NT2/D1 (cell line): Measurements from ENCODE around the gene SERPINA1.

Experiments
- DNase-seq: peaks from one replicate; pipeline ENCODE4 v3.0.0-alpha.2; 2011; ENCODE audit warnings: low read depth, low spot score
- H3K27me3 ChIP-seq: 2 replicates; pipeline ENCODE4 v1.6.0; 2011; ENCODE audit warnings: mild to moderate bottlenecking; ENCODE audit not compliant: insufficient read length, insufficient read depth
- H3K36me3 ChIP-seq: 2 replicates; pipeline ENCODE4 v1.6.1; 2011; ENCODE audit warnings: mild to moderate bottlenecking, low read length, mixed read lengths; ENCODE audit not compliant: insufficient read depth, insufficient read length
- H3K4me1 ChIP-seq: 2 replicates; pipeline ENCODE4 v1.5.1; 2011; ENCODE audit not compliant: insufficient read depth, insufficient read length
- H3K4me3 ChIP-seq: 2 replicates; pipeline ENCODE4 v1.5.1; 2011; ENCODE audit warnings: low read depth; ENCODE audit not compliant: insufficient read length
- H3K9ac ChIP-seq: 2 replicates; pipeline ENCODE4 v1.6.0; 2011; ENCODE audit warnings: low read depth; ENCODE audit not compliant: insufficient read length
- H3K9me3 ChIP-seq: 2 replicates; pipeline ENCODE4 v1.5.1; 2011; ENCODE audit warnings: mild to moderate bottlenecking, low read length; ENCODE audit not compliant: insufficient read depth
- SUZ12 ChIP-seq: IDR thresholded peaks from 2 replicates; pipeline ENCODE4 v1.6.1; 2011; ENCODE audit not compliant: insufficient read length, insufficient read depth; ENCODE audit errors: extremely low read depth
- YY1 ChIP-seq: IDR thresholded peaks from 2 replicates; pipeline ENCODE4 v1.6.1; 2011; ENCODE audit not compliant: insufficient read length, insufficient read depth
- ZNF274 ChIP-seq: IDR thresholded peaks from 2 replicates; pipeline ENCODE4 v1.6.1; 2011; ENCODE audit warnings: mild to moderate bottlenecking, low read depth, low read length

Gene SERPINA1

GRCh38 chr14:94338023-94338422 lies 50.4 kb downstream of the SERPINA1 start:
- no peak for TF ChIP-seq ZNF274
- TF ChIP-seq YY1, result no peak
- no peak for TF ChIP-seq SUZ12
- DNase-seq, result no peak
- H3K9ac ChIP-seq, result no peak overlapping the region
- no peaks in the 10 kb centered on the region for H3K36me3 ChIP-seq
- no peaks in the 10 kb centered on the region for H3K9me3 ChIP-seq
- no peaks in the 10 kb centered on the region for H3K4me1 ChIP-seq
- H3K27me3 ChIP-seq, result no peaks in the 10 kb centered on the region
- no peak overlapping the region for H3K4me3 ChIP-seq

- H3K4me1 ChIP-seq, result no peaks in the 10 kb centered on the region
- H3K9me3 ChIP-seq, result no peaks in the 10 kb centered on the region
- no peak overlapping the region for H3K4me3 ChIP-seq
- no peak for TF ChIP-seq SUZ12
- TF ChIP-seq YY1, result no peak
- no peak for TF ChIP-seq ZNF274
- DNase-seq, result no peak
- no peak overlapping the region for H3K9ac ChIP-seq
- H3K36me3 ChIP-seq, result no peaks in the 10 kb centered on the region
- no peaks in the 10 kb centered on the region for H3K27me3 ChIP-seq
Observed at GRCh38 chr14:94337274-94337673, 51.1 kb downstream of the SERPINA1 start.

DNA sequence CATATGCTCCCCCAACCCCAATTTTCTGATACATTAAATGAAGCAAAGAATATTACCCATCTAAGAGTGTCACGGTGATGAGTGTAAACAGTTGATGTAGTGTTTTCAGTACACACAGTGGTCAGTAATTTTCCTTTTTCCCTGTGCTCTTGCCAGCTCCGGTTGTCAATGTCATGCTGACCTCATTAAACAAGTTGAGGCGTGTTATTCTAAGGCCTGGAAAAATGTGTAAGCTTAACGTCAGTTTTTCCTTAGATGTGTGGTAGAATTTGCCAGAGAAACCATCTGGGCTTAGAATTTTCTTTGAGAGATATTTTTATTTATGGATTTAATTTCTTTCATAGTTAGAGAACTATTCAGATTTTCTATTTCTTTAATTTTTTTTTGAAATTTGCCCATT lies 53.5 kb downstream of the SERPINA1 start:
- no peak overlapping the region for H3K9ac ChIP-seq
- TF ChIP-seq SUZ12 (no peak), ZNF274 (no peak), YY1 (no peak)
- H3K27me3 ChIP-seq, result no peaks in the 10 kb centered on the region
- no peaks in the 10 kb centered on the region for H3K36me3 ChIP-seq
- no peak overlapping the region for H3K4me3 ChIP-seq
- H3K9me3 ChIP-seq, result no peaks in the 10 kb centered on the region
- H3K4me1 ChIP-seq, result no peaks in the 10 kb centered on the region
- DNase-seq, result no peak

DNA sequence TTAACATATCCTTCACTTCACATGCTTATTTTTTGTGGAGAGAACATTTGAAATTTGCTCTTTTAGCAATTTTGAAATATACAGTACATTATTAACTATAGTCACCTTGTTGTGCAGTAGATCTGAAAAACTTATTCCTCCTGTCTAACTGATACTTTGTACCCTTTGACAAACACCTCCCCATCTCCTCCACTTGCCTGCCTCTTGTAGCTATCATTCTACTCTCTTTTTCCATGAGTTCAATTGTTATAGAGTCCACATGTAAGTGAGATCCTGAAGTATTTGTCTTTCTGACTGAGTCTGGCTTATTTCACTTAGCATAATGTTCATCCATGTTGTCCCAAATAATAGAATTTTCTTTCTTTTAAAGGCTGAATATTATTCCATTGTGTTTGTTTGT lies 55.8 kb downstream of the SERPINA1 start:
- no peak overlapping the region for H3K9ac ChIP-seq
- H3K4me1 ChIP-seq, result no peaks in the 10 kb centered on the region
- H3K4me3 ChIP-seq, result no peak overlapping the region
- no peaks in the 10 kb centered on the region for H3K36me3 ChIP-seq
- H3K27me3 ChIP-seq, result no peaks in the 10 kb centered on the region
- no peaks in the 10 kb centered on the region for H3K9me3 ChIP-seq
- TF ChIP-seq SUZ12, result no peak
- TF ChIP-seq YY1, result no peak
- DNase-seq, result no peak

DNA sequence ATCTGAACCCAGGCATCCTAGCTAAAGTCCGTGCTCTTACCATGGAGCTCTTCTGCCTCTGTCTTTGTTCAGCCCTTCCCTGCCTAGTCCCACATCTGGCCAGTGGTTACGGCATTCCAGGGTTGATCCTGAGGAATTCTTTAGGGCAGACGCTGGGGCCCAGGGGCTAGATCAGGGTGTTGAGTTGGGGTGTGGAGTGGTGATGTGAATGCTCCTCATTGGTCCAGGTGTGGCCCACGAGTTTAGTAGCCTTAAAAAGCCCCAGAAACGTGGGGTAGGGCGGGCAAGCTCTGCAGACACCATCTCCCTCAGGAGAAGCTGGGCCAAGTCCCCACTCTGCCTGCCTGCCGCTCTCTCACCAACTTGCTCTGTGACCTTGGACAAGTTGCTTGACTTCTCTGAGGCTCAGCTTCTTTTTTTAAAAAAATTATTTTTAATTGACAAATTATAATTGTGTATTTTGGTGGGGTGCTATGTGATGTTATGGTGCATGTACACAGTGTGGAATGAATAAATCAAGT lies 56.3 kb downstream of the SERPINA1 start:
- no peak for DNase-seq
- Histone ChIP-seq H3K4me1 (no peaks in the 10 kb centered on the region), H3K9me3 (no peaks in the 10 kb centered on the region), H3K9ac (no peak overlapping the region), H3K36me3 (no peaks in the 10 kb centered on the region), H3K27me3 (no peaks in the 10 kb centered on the region), H3K4me3 (no peak overlapping the region)
- TF ChIP-seq ZNF274, result no peak
- TF ChIP-seq SUZ12, result no peak
- TF ChIP-seq YY1, result no peak

DNA sequence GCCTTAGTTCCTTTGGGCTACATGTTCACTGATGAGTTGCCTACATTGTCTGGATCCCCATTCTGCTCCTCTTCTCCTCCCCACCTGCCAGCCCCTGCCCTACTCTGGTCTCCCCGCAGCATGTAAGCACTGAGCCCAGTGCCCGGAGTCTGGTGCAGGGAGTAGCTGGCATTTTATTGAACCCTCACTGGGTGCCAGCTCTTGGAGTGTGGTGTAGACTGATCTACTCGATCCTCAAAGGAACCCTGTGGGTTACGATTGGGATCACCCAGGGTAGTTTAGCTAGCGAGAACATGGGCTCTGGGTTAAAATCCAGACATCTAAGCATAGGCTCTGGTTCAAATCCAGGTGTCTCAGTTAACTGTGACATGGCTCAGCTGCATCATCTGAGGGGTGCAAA lies 56.9 kb downstream of the SERPINA1 start:
- Histone ChIP-seq H3K36me3 (no peaks in the 10 kb centered on the region), H3K27me3 (no peaks in the 10 kb centered on the region), H3K9me3 (no peaks in the 10 kb centered on the region), H3K9ac (no peak overlapping the region), H3K4me1 (no peaks in the 10 kb centered on the region), H3K4me3 (no peak overlapping the region)
- TF ChIP-seq YY1 (no peak), SUZ12 (no peak), ZNF274 (no peak)
- DNase-seq, result no peak

DNA sequence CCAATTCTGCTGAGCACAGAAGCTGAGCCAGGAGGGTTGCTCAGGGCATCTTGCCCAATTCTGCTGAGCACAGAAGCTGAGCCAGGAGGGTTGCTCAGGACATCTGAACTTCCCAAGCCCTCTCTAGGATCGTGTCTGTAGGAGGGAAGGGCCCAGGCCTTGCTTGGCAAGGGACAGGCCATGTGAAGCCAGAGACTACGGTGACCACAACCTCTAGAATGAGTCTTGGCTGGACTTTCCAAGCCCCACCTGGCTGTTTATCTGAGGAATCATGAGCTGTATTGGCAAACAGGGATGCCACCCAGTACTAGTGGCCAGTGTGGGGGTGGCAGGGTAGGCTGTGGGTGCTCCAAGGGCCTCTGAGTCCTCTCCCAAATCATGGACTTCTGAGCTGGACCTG lies 57.5 kb downstream of the SERPINA1 start:
- H3K27me3 ChIP-seq, result no peaks in the 10 kb centered on the region
- no peaks in the 10 kb centered on the region for H3K4me1 ChIP-seq
- H3K9ac ChIP-seq, result no peak overlapping the region
- no peaks in the 10 kb centered on the region for H3K9me3 ChIP-seq
- no peaks in the 10 kb centered on the region for H3K36me3 ChIP-seq
- no peak for TF ChIP-seq ZNF274
- no peak for TF ChIP-seq YY1
- no peak for TF ChIP-seq SUZ12
- no peak overlapping the region for H3K4me3 ChIP-seq
- DNase-seq, result no peak

- Histone ChIP-seq H3K36me3 (no peaks in the 10 kb centered on the region), H3K9me3 (no peaks in the 10 kb centered on the region), H3K27me3 (no peaks in the 10 kb centered on the region), H3K9ac (no peak overlapping the region), H3K4me1 (no peaks in the 10 kb centered on the region), H3K4me3 (no peak overlapping the region)
- TF ChIP-seq YY1, result no peak
- DNase-seq, result no peak
Observed at GRCh38 chr14:94330432-94330831, 58.0 kb downstream of the SERPINA1 start.
